Measurements from ENCODE around the gene RPN1.

DNA sequence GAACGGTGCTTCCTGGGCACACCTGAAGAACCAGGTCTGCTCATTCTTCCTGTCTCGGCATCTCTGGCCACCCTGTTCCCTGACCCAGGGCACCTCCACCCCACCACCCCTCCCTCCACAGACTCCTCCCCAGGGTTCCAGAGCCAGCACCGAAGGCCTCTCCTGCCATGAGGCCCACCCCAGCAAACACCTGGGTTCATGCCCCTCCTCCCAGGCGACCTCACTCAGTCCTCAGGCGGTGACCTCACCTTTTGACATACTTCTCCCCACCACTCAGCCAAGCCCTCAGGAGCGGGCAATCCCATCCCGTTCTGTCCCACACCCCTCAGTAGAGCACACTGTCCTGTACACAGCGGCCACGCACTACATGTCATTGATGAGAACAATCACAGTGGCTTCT, 72.3 kb downstream of the RPN1 start:
- no peak for TF ChIP-seq POLR2A (IDR thresholded peaks at IDR 0.05)
- no peak for TF ChIP-seq CTCF (IDR thresholded peaks at IDR 0.05)
